Fibroblast of upper back skin (primary cell): Measurements from ENCODE around the gene KCNN4.
A peak's percentile ranks its signal among the peaks of the same experiment; 100 is the strongest.
"Not testable (repeated sequence)": the region's sequence is repeated elsewhere in the genome, so short reads cannot be mapped to it uniquely, and the experiment has no call there.

Experiments
- DNase-seq: peaks from one replicate; pipeline ENCODE4 v3.0.0-alpha.2; 2013

KCNN4 gene

GRCh38 chr19:43798546-43799409, 18.0 kb upstream of the KCNN4 start:
- no peak for DNase-seq

- no peak for DNase-seq
These were observed 17.3 kb upstream of the KCNN4 start for GRCh38 chr19:43798026-43798545.

GRCh38 chr19:43797556-43797955, 16.8 kb upstream of the KCNN4 start:
- DNase-seq, result no peak

GRCh38 chr19:43797118-43797517, 16.3 kb upstream of the KCNN4 start:
- DNase-seq, result no peak

- DNase-seq, result no peak
These were observed 9.8 kb upstream of the KCNN4 start for GRCh38 chr19:43790587-43790986.

- peak; percentile 37 for DNase-seq
These were observed 8.3 kb upstream of the KCNN4 start for GRCh38 chr19:43789029-43789428.

GRCh38 chr19:43786665-43787064, 5.9 kb upstream of the KCNN4 start:
- DNase-seq, result no peak

GRCh38 chr19:43784981-43785808, 4.4 kb upstream of the KCNN4 start:
- DNase-seq, result peak; percentile 73

GRCh38 chr19:43784241-43784980, 3.6 kb upstream of the KCNN4 start:
- peak; percentile 85 for DNase-seq

GRCh38 chr19:43783636-43784035, 2.9 kb upstream of the KCNN4 start:
- DNase-seq, result no peak

- no peak for DNase-seq
These were observed 2.0 kb upstream of the KCNN4 start for GRCh38 chr19:43782689-43783231.

- DNase-seq, result no peak
These were observed 1.5 kb upstream of the KCNN4 start for GRCh38 chr19:43782311-43782660.

GRCh38 chr19:43781630-43782310, 997 bp upstream of the KCNN4 start:
- no peak for DNase-seq

- no peak for DNase-seq
These were observed 953 bp downstream of the KCNN4 start for GRCh38 chr19:43779820-43780219.

GRCh38 chr19:43779147-43779819, 1.5 kb downstream of the KCNN4 start:
- no peak for DNase-seq

GRCh38 chr19:43778651-43779050, 2.1 kb downstream of the KCNN4 start:
- DNase-seq, result no peak

GRCh38 chr19:43777163-43777695, 3.5 kb downstream of the KCNN4 start:
- DNase-seq, result peak; percentile 82

- no peak for DNase-seq
These were observed 4.5 kb downstream of the KCNN4 start for GRCh38 chr19:43776286-43776685.

- no peak for DNase-seq
These were observed 5.4 kb downstream of the KCNN4 start for GRCh38 chr19:43775299-43775890.

GRCh38 chr19:43774940-43775258, 5.9 kb downstream of the KCNN4 start:
- DNase-seq, result not testable (repeated sequence)
